Non-pigmented ciliary epithelial cell (primary cell): ENCODE data around the gene USP9Y.

Experiments
- DNase-seq: peaks from one replicate; pipeline ENCODE4 v3.0.0-alpha.2; 2010; ENCODE audit warnings: low read depth

Gene USP9Y

GRCh38 chrY:12793999-12794398, 93.0 kb downstream of the USP9Y start:
- no peak for DNase-seq

GRCh38 chrY:12808046-12808445, 107.0 kb downstream of the USP9Y start:
- no peak for DNase-seq

- no peak for DNase-seq
Observed at GRCh38 chrY:12809034-12809433, 108.0 kb downstream of the USP9Y start.

GRCh38 chrY:12823408-12823807, 122.4 kb downstream of the USP9Y start:
- no peak for DNase-seq

- peak; percentile 17 for DNase-seq
Observed at GRCh38 chrY:12826791-12827190, 125.8 kb downstream of the USP9Y start.

- no peak for DNase-seq
Observed at GRCh38 chrY:12833284-12833683, 132.3 kb downstream of the USP9Y start.

- no peak for DNase-seq
Observed at GRCh38 chrY:12837550-12837949, 136.5 kb downstream of the USP9Y start.

GRCh38 chrY:12841368-12841767, 140.3 kb downstream of the USP9Y start:
- DNase-seq = no peak

GRCh38 chrY:12846793-12847192, 145.8 kb downstream of the USP9Y start:
- DNase-seq = no peak

- peak; percentile 13 for DNase-seq
Observed at GRCh38 chrY:12855791-12856275, 154.8 kb downstream of the USP9Y start.

- no peak for DNase-seq
Observed at GRCh38 chrY:12867960-12868359, 166.9 kb downstream of the USP9Y start.

GRCh38 chrY:12896973-12897372, 195.9 kb downstream of the USP9Y start:
- no peak for DNase-seq

- DNase-seq = no peak
Observed at GRCh38 chrY:12898604-12899003, 197.6 kb downstream of the USP9Y start.

GRCh38 chrY:12904618-12905516, 203.8 kb downstream of the USP9Y start, which contains the start of gene DDX3Y:
TSS of gene DDX3Y (plus strand) at chrY:12904868. CDS start at chrY:12904937, 69 bp downstream.
- peak; percentile 83 for DNase-seq

GRCh38 chrY:12905517-12905872, 204.5 kb downstream of the USP9Y start:
- no peak for DNase-seq

- DNase-seq = no peak
Observed at GRCh38 chrY:12905895-12906294, 204.9 kb downstream of the USP9Y start.
